Mesothelial cell of epicardium (in vitro differentiated cells): Measurements from ENCODE around the gene MARK3. TPM values are rescaled to one million over a fixed set of nuclear protein-coding genes. Genes with fewer than 3 reads are reported as not detected.

Experiments
- DNase-seq, 2 experiments: peaks; one replicate each; pipeline ENCODE4 v3.0.0; 2021; ENCODE audit warnings: low spot score in 2 of 2; ENCODE audit not compliant: unreplicated experiment in 2 of 2
- H3K27ac Mint-ChIP-seq: 2 replicates; pipeline ENCODE4 v1.8.0; 2021; ENCODE audit warnings: mixed read lengths
- H3K27me3 Mint-ChIP-seq: 2 replicates; pipeline ENCODE4 v1.8.0; 2021; ENCODE audit warnings: low read depth, mixed read lengths
- H3K36me3 Mint-ChIP-seq: 2 replicates; pipeline ENCODE4 v1.8.0; 2021; ENCODE audit warnings: mixed read lengths
- H3K4me1 Mint-ChIP-seq: 2 replicates; pipeline ENCODE4 v1.8.0; 2021; ENCODE audit warnings: mixed read lengths
- H3K4me3 Mint-ChIP-seq: 2 replicates; pipeline ENCODE4 v1.8.0; 2021; ENCODE audit warnings: mild to moderate bottlenecking, moderate library complexity, mixed read lengths
- H3K9me3 Mint-ChIP-seq: 2 replicates; pipeline ENCODE4 v1.8.0; 2021; ENCODE audit warnings: mixed read lengths
- total RNA-seq: library from RNA; stranded (reverse); gene quantifications from 3 replicates; pipeline ENCODE4 v1.2.1, GENCODE V29; 2021
- TF ChIP-seq, protein P1 (sequence below): fragments of 200-600 bp; sonication (generic); IDR thresholded peaks from one replicate; pipeline ENCODE4 v1.5.0; 2021; ENCODE audit warnings: antibody characterized with exemption; ENCODE audit not compliant: unreplicated experiment

Gene MARK3
- total RNA-seq, 1 donor from 2014 or later, result 125 TPM

- no peaks in the 10 kb centered on the region for H3K27me3 Mint-ChIP-seq
- no peaks in the 10 kb centered on the region for H3K4me1 Mint-ChIP-seq
- H3K27ac Mint-ChIP-seq, result peak overlapping the region; percentile 54
- TF ChIP-seq, protein P1, sequence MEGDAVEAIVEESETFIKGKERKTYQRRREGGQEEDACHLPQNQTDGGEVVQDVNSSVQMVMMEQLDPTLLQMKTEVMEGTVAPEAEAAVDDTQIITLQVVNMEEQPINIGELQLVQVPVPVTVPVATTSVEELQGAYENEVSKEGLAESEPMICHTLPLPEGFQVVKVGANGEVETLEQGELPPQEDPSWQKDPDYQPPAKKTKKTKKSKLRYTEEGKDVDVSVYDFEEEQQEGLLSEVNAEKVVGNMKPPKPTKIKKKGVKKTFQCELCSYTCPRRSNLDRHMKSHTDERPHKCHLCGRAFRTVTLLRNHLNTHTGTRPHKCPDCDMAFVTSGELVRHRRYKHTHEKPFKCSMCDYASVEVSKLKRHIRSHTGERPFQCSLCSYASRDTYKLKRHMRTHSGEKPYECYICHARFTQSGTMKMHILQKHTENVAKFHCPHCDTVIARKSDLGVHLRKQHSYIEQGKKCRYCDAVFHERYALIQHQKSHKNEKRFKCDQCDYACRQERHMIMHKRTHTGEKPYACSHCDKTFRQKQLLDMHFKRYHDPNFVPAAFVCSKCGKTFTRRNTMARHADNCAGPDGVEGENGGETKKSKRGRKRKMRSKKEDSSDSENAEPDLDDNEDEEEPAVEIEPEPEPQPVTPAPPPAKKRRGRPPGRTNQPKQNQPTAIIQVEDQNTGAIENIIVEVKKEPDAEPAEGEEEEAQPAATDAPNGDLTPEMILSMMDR, result no peak
- no peak overlapping the region for H3K4me3 Mint-ChIP-seq
- DNase-seq, result no peak
- H3K9me3 Mint-ChIP-seq, result no peaks in the 10 kb centered on the region
- peaks cover 20% of the 10 kb centered on the region for H3K36me3 Mint-ChIP-seq
Observed at GRCh38 chr14:103436533-103436932, 51.3 kb downstream of the MARK3 start.

DNA sequence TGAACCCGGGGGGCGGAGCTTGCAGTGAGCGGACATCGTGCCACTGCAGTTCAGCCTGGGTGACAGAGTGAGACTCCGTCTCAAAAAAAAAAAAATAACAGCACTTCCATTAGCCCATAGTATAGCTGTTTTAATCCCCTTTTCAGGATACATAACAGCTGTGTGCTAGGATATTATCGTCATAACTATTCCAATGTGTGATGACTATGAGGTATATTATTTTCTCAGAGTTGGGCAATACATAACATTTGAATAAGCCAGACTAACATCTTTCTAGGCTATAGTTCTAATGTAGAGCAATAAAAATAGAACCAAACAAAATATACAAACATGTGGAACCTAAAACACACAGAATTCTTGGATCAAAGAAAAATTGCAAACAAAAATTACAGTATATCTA, 57.1 kb downstream of the MARK3 start:
- H3K27me3 Mint-ChIP-seq, result no peaks in the 10 kb centered on the region

GRCh38 chr14:103443111-103443510, 57.9 kb downstream of the MARK3 start:
- peaks cover 15% of the 10 kb centered on the region for H3K36me3 Mint-ChIP-seq
- DNase-seq, result no peak
- H3K27me3 Mint-ChIP-seq, result no peaks in the 10 kb centered on the region
- no peak overlapping the region for H3K27ac Mint-ChIP-seq
- no peaks in the 10 kb centered on the region for H3K9me3 Mint-ChIP-seq
- TF ChIP-seq, protein P1, result no peak
- H3K4me1 Mint-ChIP-seq, result peaks cover 29% of the 10 kb centered on the region
- H3K4me3 Mint-ChIP-seq, result no peak overlapping the region

More for the DNA sequence above, 57.1 kb downstream of the MARK3 start:
- Mint-ChIP-seq H3K4me1 (peaks cover 27% of the 10 kb centered on the region), H3K36me3 (peaks cover 15% of the 10 kb centered on the region), H3K9me3 (no peaks in the 10 kb centered on the region), H3K27ac (no peak overlapping the region), H3K4me3 (no peak overlapping the region)
- TF ChIP-seq, protein P1, result no peak
- no peak for DNase-seq

DNA sequence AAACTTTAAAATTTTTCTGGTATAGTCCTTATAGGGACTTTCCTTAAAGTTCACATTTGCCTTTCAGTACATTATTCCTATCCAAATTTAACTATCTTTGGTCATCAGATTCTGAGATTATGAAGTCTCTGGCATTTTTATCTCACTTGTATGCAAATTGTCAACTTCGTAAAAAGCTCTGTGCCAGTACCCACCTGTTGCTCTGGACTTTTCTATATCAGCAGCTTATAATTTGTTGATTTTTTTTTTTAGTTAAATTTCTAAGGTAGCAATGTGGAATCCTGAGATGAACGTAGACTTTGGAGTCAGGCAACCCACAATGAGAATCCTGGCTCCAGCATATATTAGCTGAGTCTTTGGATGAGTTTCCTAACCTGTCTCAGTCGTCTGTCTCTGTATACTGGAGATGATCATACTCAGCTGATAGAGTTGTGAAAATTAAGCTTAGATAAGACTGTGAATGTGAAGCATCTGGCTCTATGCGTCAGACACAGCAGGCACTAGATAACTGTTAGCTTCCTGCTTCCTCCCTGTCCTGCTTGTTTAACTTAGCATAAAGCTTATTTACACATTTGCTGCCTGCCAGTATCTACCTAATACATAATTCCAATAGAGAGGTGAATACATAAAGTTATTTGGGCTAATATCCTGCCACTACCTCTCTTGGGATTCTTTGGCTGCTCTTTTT, 59.8 kb downstream of the MARK3 start:
- TF ChIP-seq, protein P1, result no peak
- Mint-ChIP-seq H3K36me3 (peaks cover 8% of the 10 kb centered on the region), H3K27me3 (no peaks in the 10 kb centered on the region), H3K27ac (peak overlapping the region; percentile 17), H3K4me1 (peaks cover 29% of the 10 kb centered on the region), H3K9me3 (no peaks in the 10 kb centered on the region), H3K4me3 (no peak overlapping the region)
- no peak for DNase-seq

DNA sequence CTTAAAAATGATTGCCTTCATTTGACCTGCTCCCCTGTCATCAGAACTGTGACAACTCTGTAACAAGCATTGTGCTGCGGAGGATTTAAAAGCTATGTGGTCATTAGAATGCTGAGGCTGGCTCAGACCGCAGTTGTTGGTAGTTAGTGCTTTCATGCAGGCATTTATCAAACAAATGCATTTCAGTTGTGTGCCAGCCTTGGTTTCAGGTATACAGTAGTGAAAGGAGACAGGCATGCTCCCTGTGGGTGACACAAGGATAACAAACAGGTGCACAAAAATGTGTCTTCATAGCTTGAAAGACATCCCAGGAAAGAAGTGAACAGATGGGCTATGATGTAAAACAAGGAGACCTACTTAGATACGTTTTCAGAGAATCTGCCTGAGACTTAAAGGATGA, 60.6 kb downstream of the MARK3 start:
- H3K4me1 Mint-ChIP-seq, result peaks cover 29% of the 10 kb centered on the region
- peaks cover 5% of the 10 kb centered on the region for H3K36me3 Mint-ChIP-seq
- no peak for DNase-seq
- TF ChIP-seq, protein P1, result no peak
- H3K27ac Mint-ChIP-seq, result peak overlapping the region; percentile 17
- H3K4me3 Mint-ChIP-seq, result no peak overlapping the region
- no peaks in the 10 kb centered on the region for H3K9me3 Mint-ChIP-seq
- H3K27me3 Mint-ChIP-seq, result no peaks in the 10 kb centered on the region
